ENCODE measurements around the gene MYO7B.

The MYO7B gene

GRCh38 chr2:127611076-127611925 is 75.8 kb downstream of the MYO7B start:
- no peak for DNase-seq

- DNase-seq: no peak
Measured at GRCh38 chr2:127612111-127612822, 76.8 kb downstream of the MYO7B start.

GRCh38 chr2:127614246-127614645 is 78.8 kb downstream of the MYO7B start:
- DNase-seq: no peak

- DNase-seq: no peak
Measured at GRCh38 chr2:127614731-127615130, 79.2 kb downstream of the MYO7B start.

- no peak for DNase-seq
Measured at GRCh38 chr2:127615511-127616166, 80.2 kb downstream of the MYO7B start.

- no peak for DNase-seq
Measured at GRCh38 chr2:127618551-127619202, 83.2 kb downstream of the MYO7B start.

- DNase-seq: no peak
Measured at GRCh38 chr2:127619203-127619590, 83.7 kb downstream of the MYO7B start.

- DNase-seq: no peak
Measured at GRCh38 chr2:127619877-127620705, 84.6 kb downstream of the MYO7B start.

- no peak for DNase-seq
Measured at GRCh38 chr2:127620866-127621265, 85.4 kb downstream of the MYO7B start.

GRCh38 chr2:127621981-127622431 is 86.5 kb downstream of the MYO7B start:
- DNase-seq: no peak

- no peak for DNase-seq
Measured at GRCh38 chr2:127622561-127623387, 87.3 kb downstream of the MYO7B start.

- DNase-seq: no peak
Measured at GRCh38 chr2:127623388-127624319, 88.2 kb downstream of the MYO7B start.

GRCh38 chr2:127624320-127624755 is 88.9 kb downstream of the MYO7B start:
- no peak for DNase-seq

GRCh38 chr2:127624756-127625571 is 89.5 kb downstream of the MYO7B start:
- DNase-seq: no peak

- DNase-seq: no peak
Measured at GRCh38 chr2:127625572-127625951, 90.1 kb downstream of the MYO7B start.

- DNase-seq: no peak
Measured at GRCh38 chr2:127626175-127626574, 90.7 kb downstream of the MYO7B start.

GRCh38 chr2:127626917-127627739 is 91.6 kb downstream of the MYO7B start:
- DNase-seq: no peak

Data from NCI-H187 (cell line).